IMR-90 (cell line): ENCODE data around the gene SBK3.

Experiments used
- BHLHE40 ChIP-seq: fragments of 150-350 bp; IDR thresholded peaks from 2 replicates; pipeline ENCODE4 v1.6.1; 2016; ENCODE audit warnings: mild to moderate bottlenecking, low read depth, low read length
- CEBPB ChIP-seq: IDR thresholded peaks from 2 replicates; pipeline ENCODE4 v1.6.1; 2012; ENCODE audit warnings: low read depth, low read length, improper control_type of control experiment
- CHD1 ChIP-seq: IDR thresholded peaks from 2 replicates; pipeline ENCODE4 v1.6.1; 2012; ENCODE audit warnings: low read depth, low read length, improper control_type of control experiment
- FOS ChIP-seq: fragments of 150-350 bp; IDR thresholded peaks from 2 replicates; pipeline ENCODE4 v1.6.1; 2016; ENCODE audit warnings: low read depth, low read length
- NFE2L2 ChIP-seq: fragments of 150-350 bp; IDR thresholded peaks from 2 replicates; pipeline ENCODE4 v1.6.1; 2016; ENCODE audit warnings: low read depth, mild to moderate bottlenecking, low read length
- POLR2A ChIP-seq: IDR thresholded peaks from 2 replicates; pipeline ENCODE4 v1.6.1; 2012; ENCODE audit warnings: mild to moderate bottlenecking, low read depth, low read length

DNA sequence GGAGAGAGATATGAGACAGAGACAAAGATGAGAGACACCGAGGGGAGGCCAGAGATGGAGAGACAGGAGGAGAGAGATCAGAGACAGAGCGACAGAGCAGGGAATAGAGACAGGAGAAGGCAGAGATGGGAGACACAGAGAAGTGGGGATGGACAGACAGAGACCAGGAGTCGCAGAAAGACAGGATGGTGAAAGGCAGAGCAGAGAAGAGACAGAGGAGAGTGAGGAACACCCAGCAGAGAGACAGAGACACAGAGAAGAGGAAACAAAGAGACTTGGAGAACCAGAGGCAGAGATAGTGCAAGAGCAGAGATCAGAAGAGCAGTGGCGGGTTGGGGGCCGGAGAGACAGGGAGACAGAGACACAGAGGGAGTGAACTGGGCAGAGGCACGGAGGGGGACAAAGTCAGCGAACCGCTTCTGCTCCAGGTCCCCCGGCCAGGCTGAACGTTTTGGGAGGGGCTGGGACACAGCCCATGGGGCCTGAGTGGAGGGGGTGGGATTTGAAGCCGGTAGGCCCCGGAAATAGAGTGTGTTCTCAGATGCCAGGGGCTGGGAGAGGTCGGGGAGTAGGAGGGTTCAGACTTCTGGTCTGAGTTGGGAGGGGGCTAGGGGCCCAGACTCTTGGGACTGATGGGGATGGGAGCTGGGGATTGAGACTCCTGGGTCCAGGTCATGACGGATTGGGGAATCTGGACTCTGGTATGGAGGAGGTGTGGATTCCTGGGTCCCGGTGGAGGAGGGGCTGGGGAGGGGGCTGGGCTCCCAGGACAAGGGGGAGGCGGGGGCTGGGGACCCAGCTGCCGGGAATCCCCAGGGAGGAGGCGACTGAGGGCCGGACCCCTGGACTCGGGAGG is 34.7 kb upstream of the SBK3 start:
- no peak for TF ChIP-seq NFE2L2
- TF ChIP-seq BHLHE40, result no peak
- TF ChIP-seq POLR2A, result no peak
- no peak for TF ChIP-seq CEBPB
- no peak for TF ChIP-seq FOS
- TF ChIP-seq CHD1, result no peak
